PC-9 (cell line): Measurements from ENCODE around the gene RHEX.

Experiments
- EZH2 ChIP-seq: fragments of 200-600 bp; sonication (generic); IDR thresholded peaks from 2 replicates; pipeline ENCODE4 v1.8.0; 2017; ENCODE audit warnings: antibody characterized with exemption, low read depth
- TF ChIP-seq, protein P1 (sequence below): fragments of 200-600 bp; sonication (generic); conservative IDR thresholded peaks from 2 replicates; pipeline ENCODE4 v1.6.1; 2017; ENCODE audit warnings: mixed run types, antibody characterized with exemption, mild to moderate bottlenecking, moderate library complexity

DNA sequence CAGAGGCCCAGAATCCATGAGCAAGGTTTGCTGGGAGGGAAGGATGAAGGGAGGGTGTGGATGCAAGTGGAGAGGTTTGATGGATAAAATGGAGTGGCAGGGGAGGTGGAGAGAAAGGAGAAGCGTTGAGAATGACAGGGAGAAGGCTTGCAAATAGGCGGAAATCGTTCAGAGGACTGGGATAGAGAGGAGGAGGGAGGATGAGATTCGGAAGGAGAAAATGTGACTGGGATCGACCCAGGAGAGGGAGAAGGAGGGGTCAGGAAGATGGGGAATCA, 63.8 kb downstream of the RHEX start:
- TF ChIP-seq, protein P1, sequence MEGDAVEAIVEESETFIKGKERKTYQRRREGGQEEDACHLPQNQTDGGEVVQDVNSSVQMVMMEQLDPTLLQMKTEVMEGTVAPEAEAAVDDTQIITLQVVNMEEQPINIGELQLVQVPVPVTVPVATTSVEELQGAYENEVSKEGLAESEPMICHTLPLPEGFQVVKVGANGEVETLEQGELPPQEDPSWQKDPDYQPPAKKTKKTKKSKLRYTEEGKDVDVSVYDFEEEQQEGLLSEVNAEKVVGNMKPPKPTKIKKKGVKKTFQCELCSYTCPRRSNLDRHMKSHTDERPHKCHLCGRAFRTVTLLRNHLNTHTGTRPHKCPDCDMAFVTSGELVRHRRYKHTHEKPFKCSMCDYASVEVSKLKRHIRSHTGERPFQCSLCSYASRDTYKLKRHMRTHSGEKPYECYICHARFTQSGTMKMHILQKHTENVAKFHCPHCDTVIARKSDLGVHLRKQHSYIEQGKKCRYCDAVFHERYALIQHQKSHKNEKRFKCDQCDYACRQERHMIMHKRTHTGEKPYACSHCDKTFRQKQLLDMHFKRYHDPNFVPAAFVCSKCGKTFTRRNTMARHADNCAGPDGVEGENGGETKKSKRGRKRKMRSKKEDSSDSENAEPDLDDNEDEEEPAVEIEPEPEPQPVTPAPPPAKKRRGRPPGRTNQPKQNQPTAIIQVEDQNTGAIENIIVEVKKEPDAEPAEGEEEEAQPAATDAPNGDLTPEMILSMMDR, result no peak
- TF ChIP-seq EZH2, result no peak
